Measurements from ENCODE around the gene TENM3. TPM values are rescaled to one million over a fixed set of nuclear protein-coding genes. Genes with fewer than 3 reads are reported as not detected.

TENM3 gene
- total RNA-seq, 1 donor from 2014 or later: 11.0 TPM

- no peak for TF ChIP-seq CTCF (IDR thresholded peaks at IDR 0.05)
- intact Hi-C loops (cut with DNase I): no loop called here
- H3K27ac ChIP-seq: no peak overlapping the region
- H3K4me1 ChIP-seq: peaks cover 11% of the 10 kb centered on the region
- H3K9me3 ChIP-seq: no peaks in the 10 kb centered on the region
- no peak overlapping the region for H3K4me3 ChIP-seq
- H3K36me3 ChIP-seq: no peaks in the 10 kb centered on the region
- H3K27me3 ChIP-seq: no peaks in the 10 kb centered on the region
- no peak for DNase-seq (ENCODE audit: extremely low spot score in 2 of 2)
Observed at GRCh38 chr4:182740256-182740655, 497.1 kb downstream of the TENM3 start.

- TF ChIP-seq CTCF (IDR thresholded peaks at IDR 0.05) (no peak), POLR2A (IDR thresholded peaks at IDR 0.05) (no peak), POLR2AphosphoS5 (IDR thresholded peaks at IDR 0.05; ENCODE audit: insufficient read depth in 1 of 2, low read depth in 1 of 2) (no peak)
- H3K27ac ChIP-seq: no peak overlapping the region
- no peaks in the 10 kb centered on the region for H3K27me3 ChIP-seq
- no peaks in the 10 kb centered on the region for H3K9me3 ChIP-seq
- H3K4me3 ChIP-seq: no peak overlapping the region
- intact Hi-C loops (cut with DNase I): no loop called here
- H3K4me1 ChIP-seq: peaks cover 11% of the 10 kb centered on the region
- no peaks in the 10 kb centered on the region for H3K36me3 ChIP-seq
- no peak for DNase-seq (ENCODE audit: extremely low spot score in 2 of 2)
Observed at GRCh38 chr4:182741054-182741453, 497.9 kb downstream of the TENM3 start.

GRCh38 chr4:182741914-182742313 lies 498.7 kb downstream of the TENM3 start:
- Histone ChIP-seq H3K27me3 (no peaks in the 10 kb centered on the region), H3K36me3 (no peaks in the 10 kb centered on the region), H3K9me3 (no peaks in the 10 kb centered on the region), H3K4me3 (no peak overlapping the region), H3K27ac (no peak overlapping the region), H3K4me1 (peaks cover 8% of the 10 kb centered on the region)
- DNase-seq (ENCODE audit: extremely low spot score in 2 of 2): no peak
- no peak for TF ChIP-seq CTCF (IDR thresholded peaks at IDR 0.05)
- TF ChIP-seq POLR2AphosphoS5 (IDR thresholded peaks at IDR 0.05; ENCODE audit: insufficient read depth in 1 of 2, low read depth in 1 of 2): no peak
- no peak for TF ChIP-seq POLR2A (IDR thresholded peaks at IDR 0.05)
- intact Hi-C loops (cut with DNase I): no loop called here

- H3K27ac ChIP-seq: no peak overlapping the region
- H3K4me1 ChIP-seq: no peaks in the 10 kb centered on the region
- H3K4me3 ChIP-seq: no peak overlapping the region
- TF ChIP-seq POLR2A (IDR thresholded peaks at IDR 0.05): no peak
- TF ChIP-seq POLR2AphosphoS5 (IDR thresholded peaks at IDR 0.05; ENCODE audit: insufficient read depth in 1 of 2, low read depth in 1 of 2): no peak
- TF ChIP-seq CTCF (IDR thresholded peaks at IDR 0.05): no peak
- no peak for DNase-seq (ENCODE audit: extremely low spot score in 2 of 2)
- no peaks in the 10 kb centered on the region for H3K36me3 ChIP-seq
- intact Hi-C loops (cut with DNase I): no loop called here
- H3K9me3 ChIP-seq: no peaks in the 10 kb centered on the region
- H3K27me3 ChIP-seq: no peaks in the 10 kb centered on the region
Observed at GRCh38 chr4:182743815-182744214, 500.6 kb downstream of the TENM3 start.

- intact Hi-C loops (cut with DNase I): no loop called here
- Histone ChIP-seq H3K4me3 (no peak overlapping the region), H3K36me3 (no peaks in the 10 kb centered on the region)
Observed at GRCh38 chr4:182745237-182745636, 502.0 kb downstream of the TENM3 start.

More at GRCh38 chr4:182745237-182745636, 502.0 kb downstream of the TENM3 start:
- TF ChIP-seq POLR2AphosphoS5 (IDR thresholded peaks at IDR 0.05; ENCODE audit: insufficient read depth in 1 of 2, low read depth in 1 of 2): no peak
- TF ChIP-seq CTCF (IDR thresholded peaks at IDR 0.05): no peak
- TF ChIP-seq POLR2A (IDR thresholded peaks at IDR 0.05): no peak
- no peaks in the 10 kb centered on the region for H3K9me3 ChIP-seq
- no peak for DNase-seq (ENCODE audit: extremely low spot score in 2 of 2)
- no peaks in the 10 kb centered on the region for H3K4me1 ChIP-seq
- no peak overlapping the region for H3K27ac ChIP-seq
- no peaks in the 10 kb centered on the region for H3K27me3 ChIP-seq

All from vagina (tissue), 2 donors.